ENCODE measurements around the gene GABPA.

The GABPA gene

DNA sequence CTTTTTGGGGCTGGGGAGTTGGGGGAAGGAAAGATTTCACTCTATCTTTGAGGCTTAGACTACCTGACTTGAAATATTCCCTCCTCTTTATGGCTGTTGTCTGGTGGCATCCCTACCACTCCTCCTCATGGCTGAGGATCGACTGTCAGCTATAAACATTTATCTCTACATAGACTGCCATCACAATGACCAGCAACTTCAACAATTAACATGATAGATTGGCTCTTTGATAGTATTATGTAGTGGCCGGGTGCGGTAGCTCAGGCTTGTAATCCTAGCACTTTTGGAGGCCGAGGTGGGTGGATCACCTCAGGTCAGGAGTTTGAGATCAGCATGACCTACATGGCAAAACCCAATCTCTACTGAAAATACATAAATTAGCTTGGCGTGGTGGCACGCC is 72.4 kb downstream of the GABPA start:
- Histone ChIP-seq H3K27ac (no peak overlapping the region), H3K9me3 (ENCODE audit: severe bottlenecking) (no peaks in the 10 kb centered on the region), H3K27me3 (ENCODE audit: insufficient read depth, low read depth, severe bottlenecking) (no peaks in the 10 kb centered on the region), H3K4me3 (ENCODE audit: low read depth, low read length) (no peak overlapping the region), H3K36me3 (no peaks in the 10 kb centered on the region)
- TF ChIP-seq CTCF (IDR thresholded peaks at IDR 0.05; ENCODE audit: low read depth, low read length) = no peak
- DNase-seq = no peak

DNA sequence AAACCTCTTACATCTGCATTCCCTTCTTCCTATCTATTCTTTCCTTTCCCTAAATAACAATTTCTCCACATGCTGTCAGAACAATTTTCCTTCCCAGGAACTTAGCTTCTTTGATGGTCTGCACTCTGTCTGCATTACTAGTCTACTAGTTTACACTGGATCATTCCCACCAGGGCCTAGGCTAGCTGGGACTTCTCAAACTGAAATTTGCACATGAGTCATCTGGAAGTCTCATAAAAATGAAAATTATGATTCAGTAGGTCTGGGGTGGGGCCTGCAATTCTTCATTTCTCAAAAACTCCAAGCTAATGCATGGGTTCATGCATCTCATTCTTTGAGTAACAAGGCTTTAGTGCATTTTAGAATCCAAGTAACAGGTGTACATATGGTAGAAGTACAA is 74.2 kb downstream of the GABPA start:
- Histone ChIP-seq H3K36me3 (no peaks in the 10 kb centered on the region), H3K27me3 (ENCODE audit: insufficient read depth, low read depth, severe bottlenecking) (no peaks in the 10 kb centered on the region), H3K27ac (no peak overlapping the region), H3K4me3 (ENCODE audit: low read depth, low read length) (no peak overlapping the region), H3K9me3 (ENCODE audit: severe bottlenecking) (no peaks in the 10 kb centered on the region)
- no peak for TF ChIP-seq CTCF (IDR thresholded peaks at IDR 0.05; ENCODE audit: low read depth, low read length)
- DNase-seq = no peak

DNA sequence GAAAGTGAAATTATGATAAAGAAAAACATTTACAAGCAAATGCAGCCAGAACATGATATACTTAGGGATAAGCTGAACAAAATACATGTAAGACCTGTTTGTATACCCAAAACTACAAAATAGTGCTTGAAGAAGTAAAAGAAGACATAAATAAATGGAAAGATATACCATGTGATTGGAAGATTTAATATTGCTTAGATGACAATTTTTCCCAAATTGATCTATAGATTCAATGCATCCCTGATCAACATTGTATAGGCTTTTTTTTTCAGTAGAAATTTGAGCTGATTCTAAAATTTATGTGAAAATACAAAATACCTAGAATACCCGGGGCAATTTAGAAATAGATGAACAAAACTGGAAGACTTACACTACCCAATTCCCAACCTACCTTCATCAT is 76.4 kb downstream of the GABPA start:
- Histone ChIP-seq H3K9me3 (ENCODE audit: severe bottlenecking) (no peaks in the 10 kb centered on the region), H3K27ac (no peak overlapping the region), H3K27me3 (ENCODE audit: insufficient read depth, low read depth, severe bottlenecking) (no peaks in the 10 kb centered on the region), H3K36me3 (no peaks in the 10 kb centered on the region), H3K4me3 (ENCODE audit: low read depth, low read length) (no peak overlapping the region)
- DNase-seq = no peak
- TF ChIP-seq CTCF (IDR thresholded peaks at IDR 0.05; ENCODE audit: low read depth, low read length) = no peak

- H3K9me3 ChIP-seq (ENCODE audit: severe bottlenecking) = no peaks in the 10 kb centered on the region
- no peak overlapping the region for H3K4me3 ChIP-seq (ENCODE audit: low read depth, low read length)
- H3K27me3 ChIP-seq (ENCODE audit: insufficient read depth, low read depth, severe bottlenecking) = no peaks in the 10 kb centered on the region
- DNase-seq = no peak
- TF ChIP-seq CTCF (IDR thresholded peaks at IDR 0.05; ENCODE audit: low read depth, low read length) = no peak
- no peak overlapping the region for H3K27ac ChIP-seq
- H3K36me3 ChIP-seq = no peaks in the 10 kb centered on the region
Observed at GRCh38 chr21:25813917-25814316, 79.1 kb downstream of the GABPA start.

DNA sequence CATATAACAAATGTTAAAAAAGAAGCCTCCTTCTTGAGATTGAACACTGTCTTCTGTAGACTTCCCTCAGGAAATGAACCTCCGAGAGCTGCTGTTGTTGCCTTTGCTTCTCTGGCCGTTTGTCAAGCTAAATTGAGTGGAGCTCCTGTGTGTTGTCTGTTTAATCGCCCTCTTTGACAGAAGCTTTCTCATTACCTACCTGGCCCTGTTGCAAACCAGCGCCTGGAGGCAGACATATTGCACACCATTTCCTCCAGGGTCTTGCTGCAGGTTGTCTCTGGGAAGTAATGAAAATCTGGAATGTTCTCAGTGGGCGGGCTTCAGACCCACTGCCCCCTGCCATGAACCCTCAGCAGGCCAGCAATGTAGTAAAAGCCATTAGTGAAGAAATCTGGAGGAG is 83.3 kb downstream of the GABPA start:
- DNase-seq = no peak
- Histone ChIP-seq H3K27ac (no peak overlapping the region), H3K9me3 (ENCODE audit: severe bottlenecking) (no peaks in the 10 kb centered on the region), H3K4me3 (ENCODE audit: low read depth, low read length) (no peak overlapping the region), H3K36me3 (no peaks in the 10 kb centered on the region), H3K27me3 (ENCODE audit: insufficient read depth, low read depth, severe bottlenecking) (no peaks in the 10 kb centered on the region)
- no peak for TF ChIP-seq CTCF (IDR thresholded peaks at IDR 0.05; ENCODE audit: low read depth, low read length)

DNA sequence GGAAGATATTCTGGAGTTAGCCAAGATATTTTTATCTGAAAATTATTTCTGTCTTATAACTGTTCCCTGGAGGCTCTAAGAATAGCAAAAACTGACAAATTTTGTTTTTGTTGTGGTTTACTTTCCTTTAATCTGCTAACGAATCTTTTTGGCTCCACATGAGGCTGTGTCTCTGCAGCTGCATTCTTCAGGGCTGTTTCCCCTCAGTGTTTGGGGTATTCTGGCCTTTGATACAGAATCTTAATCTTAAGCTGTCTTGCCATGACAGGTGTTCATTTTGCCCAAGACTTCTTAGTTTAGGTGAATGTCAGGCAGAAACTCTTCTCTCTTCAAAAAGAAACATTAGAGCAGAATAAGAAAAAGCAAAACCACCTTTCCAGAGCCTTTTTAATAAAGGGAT is 83.8 kb downstream of the GABPA start:
- Histone ChIP-seq H3K4me3 (ENCODE audit: low read depth, low read length) (no peak overlapping the region), H3K27me3 (ENCODE audit: insufficient read depth, low read depth, severe bottlenecking) (no peaks in the 10 kb centered on the region), H3K9me3 (ENCODE audit: severe bottlenecking) (no peaks in the 10 kb centered on the region), H3K27ac (no peak overlapping the region), H3K36me3 (no peaks in the 10 kb centered on the region)
- TF ChIP-seq CTCF (IDR thresholded peaks at IDR 0.05; ENCODE audit: low read depth, low read length) = no peak
- no peak for DNase-seq
